H1 (cell line): ENCODE data around the gene COL25A1. TPM values are rescaled to one million over a fixed set of nuclear protein-coding genes. Genes with fewer than 3 reads are reported as not detected.

ENCODE experiments used
- BACH1 ChIP-seq: IDR thresholded peaks from 2 replicates; pipeline ENCODE4 v1.6.1; 2012; ENCODE audit warnings: low read length, improper control_type of control experiment
- CEBPB ChIP-seq: IDR thresholded peaks from 2 replicates; pipeline ENCODE4 v1.6.1; 2012; ENCODE audit warnings: low read depth, low read length
- CHD7 ChIP-seq: fragments of 300-600 bp; sonication (generic); IDR thresholded peaks from 2 replicates; pipeline ENCODE4 v1.7.1; 2012; ENCODE audit warnings: low read length, moderate library complexity, mild to moderate bottlenecking, inconsistent platforms; ENCODE audit not compliant: insufficient replicate concordance
- MAFK ChIP-seq: IDR thresholded peaks from 2 replicates; pipeline ENCODE4 v1.6.1; 2012; ENCODE audit warnings: low read depth, mild to moderate bottlenecking, improper control_type of control experiment, low read length
- POU5F1 ChIP-seq: IDR thresholded peaks from 2 replicates; pipeline ENCODE4 v1.6.1; 2011; ENCODE audit warnings: low read depth, mild to moderate bottlenecking, low read length, moderate library complexity
- RXRA ChIP-seq: IDR thresholded peaks from 2 replicates; pipeline ENCODE4 v1.6.1; 2011; ENCODE audit warnings: low read depth, mild to moderate bottlenecking, low read length, moderate library complexity; ENCODE audit not compliant: insufficient read depth
- SP2 ChIP-seq: IDR thresholded peaks from 2 replicates; pipeline ENCODE4 v1.6.1; 2012; ENCODE audit warnings: mild to moderate bottlenecking, low read length, inconsistent platforms
- SRF ChIP-seq: IDR thresholded peaks from 2 replicates; pipeline ENCODE4 v1.6.1; 2011; ENCODE audit warnings: mild to moderate bottlenecking, low read depth, low read length, moderate library complexity
- polyA plus RNA-seq, 7 experiments: library from polyadenylated mRNA; depleted of rRNA in 3 of 7; stranded (reverse) in 5 of 7; unstranded in 2 of 7; fragments of >200 nt in 5 of 7; fragments of 200-250 nt in 2 of 7; gene quantifications; 1 replicate in 5 of 7; 2 replicates in 1 of 7; 4 replicates in 1 of 7; pipeline versions ENCODE4 v1.2.1 to v1.2.3, GENCODE V29; 2011 to 2013; ENCODE audit warnings: missing spikeins in 2 of 7, mixed read lengths in 2 of 7
- total RNA-seq: library from RNA; stranded (reverse); fragmentation: NEBNext Ultra II Directional; extraction: Animal tissue kit (Norgen Biotek cat#: 25700); gene quantifications from 2 replicates; pipeline ENCODE4 v1.2.1, GENCODE V29; 2021

The COL25A1 gene
- total and polyA plus RNA-seq, 2 of the 8 experiments (the other 6 are each of a cell fraction or from before 2014, with no cell fraction given) = 1.1 to 8.3 TPM

GRCh38 chr4:108874806-108875205 is 427.7 kb downstream of the COL25A1 start (continued):
- TF ChIP-seq CHD7 = no peak
- TF ChIP-seq POU5F1 = no peak
- TF ChIP-seq SP2 = no peak
- TF ChIP-seq BACH1 = no peak
- no peak for TF ChIP-seq RXRA
- TF ChIP-seq CEBPB = no peak
- no peak for TF ChIP-seq SRF
- TF ChIP-seq MAFK = no peak
